Liver (tissue), 3 donors: ENCODE measurements around the gene PTP4A1.

ENCODE experiments used
- EGR1 ChIP-seq, 2 donors: IDR thresholded peaks; 2 replicates each; pipeline ENCODE4 v1.6.1; 2016 to 2018; ENCODE audit warnings: antibody characterized with exemption in 2 of 2, low read depth in 2 of 2
- FOXA1 ChIP-seq: IDR thresholded peaks from 2 replicates; pipeline ENCODE4 v1.6.1; 2016; ENCODE audit warnings: antibody characterized with exemption
- GABPA ChIP-seq, 2 donors: IDR thresholded peaks in 1 of 2; conservative IDR thresholded peaks in 1 of 2; 2 replicates each; pipeline ENCODE4 v1.6.1; 2016; ENCODE audit warnings: antibody characterized with exemption in 2 of 2, mild to moderate bottlenecking in 1 of 2, moderate library complexity in 1 of 2
- HNF4G ChIP-seq: IDR thresholded peaks from 2 replicates; pipeline ENCODE4 v1.6.1; 2016; ENCODE audit warnings: antibody characterized with exemption
- JUND ChIP-seq, 2 donors: IDR thresholded peaks; 2 replicates each; pipeline ENCODE4 v1.6.1; 2016; ENCODE audit warnings: antibody characterized with exemption in 2 of 2
- RAD21 ChIP-seq, 2 donors: IDR thresholded peaks; 2 replicates each; pipeline ENCODE4 v1.6.1; 2016; ENCODE audit warnings: antibody characterized with exemption in 2 of 2, mild to moderate bottlenecking in 2 of 2
- YY1 ChIP-seq: IDR thresholded peaks from 2 replicates; pipeline ENCODE4 v1.6.1; 2016; ENCODE audit warnings: antibody characterized with exemption, mild to moderate bottlenecking
- TF ChIP-seq, protein P1 (sequence below): fragments of 150-350 bp; IDR thresholded peaks from 2 replicates; pipeline ENCODE4 v1.5.1; 2017; ENCODE audit warnings: improper control_type of control experiment, low read depth, low read length; ENCODE audit not compliant: missing input control
- TF ChIP-seq, protein P2 (sequence below): IDR thresholded peaks from 2 replicates; pipeline ENCODE4 v1.6.1; 2016; ENCODE audit warnings: antibody characterized with exemption
- TF ChIP-seq, protein P3 (sequence below): IDR thresholded peaks from 2 replicates; pipeline ENCODE4 v1.6.1; 2016; ENCODE audit warnings: antibody characterized with exemption, mild to moderate bottlenecking
- TF ChIP-seq, protein P4 (sequence below): IDR thresholded peaks from 2 replicates; pipeline ENCODE4 v1.6.1; 2016; ENCODE audit warnings: antibody characterized with exemption
- TF ChIP-seq, protein P5 (sequence below): IDR thresholded peaks from 2 replicates; pipeline ENCODE4 v1.6.1; 2016; ENCODE audit warnings: antibody characterized with exemption
- donor health status: healthy.
- donor health status: healthy.

DNA sequence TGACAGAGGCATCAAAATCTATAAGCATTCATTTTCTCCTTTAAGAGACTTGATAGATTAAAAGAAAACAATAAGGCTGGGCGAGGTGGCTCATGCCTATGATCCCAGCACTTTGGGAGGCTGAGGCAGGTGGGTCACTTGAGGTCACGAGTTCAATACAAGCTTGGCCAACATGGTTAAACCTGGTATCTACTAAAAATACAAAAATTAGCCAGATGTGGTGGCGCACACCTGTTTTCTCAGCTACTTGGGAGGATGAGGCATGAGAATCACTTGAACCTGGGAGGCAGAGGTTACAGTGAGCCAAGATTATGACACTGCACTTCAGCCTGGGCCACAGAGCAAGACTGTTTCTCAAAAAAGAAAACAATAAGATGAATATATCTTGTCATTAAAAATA, 39.3 kb upstream of the PTP4A1 start:
- TF ChIP-seq, protein P1, sequence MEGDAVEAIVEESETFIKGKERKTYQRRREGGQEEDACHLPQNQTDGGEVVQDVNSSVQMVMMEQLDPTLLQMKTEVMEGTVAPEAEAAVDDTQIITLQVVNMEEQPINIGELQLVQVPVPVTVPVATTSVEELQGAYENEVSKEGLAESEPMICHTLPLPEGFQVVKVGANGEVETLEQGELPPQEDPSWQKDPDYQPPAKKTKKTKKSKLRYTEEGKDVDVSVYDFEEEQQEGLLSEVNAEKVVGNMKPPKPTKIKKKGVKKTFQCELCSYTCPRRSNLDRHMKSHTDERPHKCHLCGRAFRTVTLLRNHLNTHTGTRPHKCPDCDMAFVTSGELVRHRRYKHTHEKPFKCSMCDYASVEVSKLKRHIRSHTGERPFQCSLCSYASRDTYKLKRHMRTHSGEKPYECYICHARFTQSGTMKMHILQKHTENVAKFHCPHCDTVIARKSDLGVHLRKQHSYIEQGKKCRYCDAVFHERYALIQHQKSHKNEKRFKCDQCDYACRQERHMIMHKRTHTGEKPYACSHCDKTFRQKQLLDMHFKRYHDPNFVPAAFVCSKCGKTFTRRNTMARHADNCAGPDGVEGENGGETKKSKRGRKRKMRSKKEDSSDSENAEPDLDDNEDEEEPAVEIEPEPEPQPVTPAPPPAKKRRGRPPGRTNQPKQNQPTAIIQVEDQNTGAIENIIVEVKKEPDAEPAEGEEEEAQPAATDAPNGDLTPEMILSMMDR = no peak
- TF ChIP-seq, protein P2, sequence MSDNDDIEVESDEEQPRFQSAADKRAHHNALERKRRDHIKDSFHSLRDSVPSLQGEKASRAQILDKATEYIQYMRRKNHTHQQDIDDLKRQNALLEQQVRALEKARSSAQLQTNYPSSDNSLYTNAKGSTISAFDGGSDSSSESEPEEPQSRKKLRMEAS = no peak
- TF ChIP-seq RAD21 (IDR thresholded peaks at IDR 0.05) = no peak
- no peak for TF ChIP-seq GABPA (IDR thresholded peaks at IDR 0.05 in 1 of 2, conservative IDR thresholded peaks at IDR 0.05 in 1 of 2)
- no peak for TF ChIP-seq YY1
- TF ChIP-seq, protein P3, sequence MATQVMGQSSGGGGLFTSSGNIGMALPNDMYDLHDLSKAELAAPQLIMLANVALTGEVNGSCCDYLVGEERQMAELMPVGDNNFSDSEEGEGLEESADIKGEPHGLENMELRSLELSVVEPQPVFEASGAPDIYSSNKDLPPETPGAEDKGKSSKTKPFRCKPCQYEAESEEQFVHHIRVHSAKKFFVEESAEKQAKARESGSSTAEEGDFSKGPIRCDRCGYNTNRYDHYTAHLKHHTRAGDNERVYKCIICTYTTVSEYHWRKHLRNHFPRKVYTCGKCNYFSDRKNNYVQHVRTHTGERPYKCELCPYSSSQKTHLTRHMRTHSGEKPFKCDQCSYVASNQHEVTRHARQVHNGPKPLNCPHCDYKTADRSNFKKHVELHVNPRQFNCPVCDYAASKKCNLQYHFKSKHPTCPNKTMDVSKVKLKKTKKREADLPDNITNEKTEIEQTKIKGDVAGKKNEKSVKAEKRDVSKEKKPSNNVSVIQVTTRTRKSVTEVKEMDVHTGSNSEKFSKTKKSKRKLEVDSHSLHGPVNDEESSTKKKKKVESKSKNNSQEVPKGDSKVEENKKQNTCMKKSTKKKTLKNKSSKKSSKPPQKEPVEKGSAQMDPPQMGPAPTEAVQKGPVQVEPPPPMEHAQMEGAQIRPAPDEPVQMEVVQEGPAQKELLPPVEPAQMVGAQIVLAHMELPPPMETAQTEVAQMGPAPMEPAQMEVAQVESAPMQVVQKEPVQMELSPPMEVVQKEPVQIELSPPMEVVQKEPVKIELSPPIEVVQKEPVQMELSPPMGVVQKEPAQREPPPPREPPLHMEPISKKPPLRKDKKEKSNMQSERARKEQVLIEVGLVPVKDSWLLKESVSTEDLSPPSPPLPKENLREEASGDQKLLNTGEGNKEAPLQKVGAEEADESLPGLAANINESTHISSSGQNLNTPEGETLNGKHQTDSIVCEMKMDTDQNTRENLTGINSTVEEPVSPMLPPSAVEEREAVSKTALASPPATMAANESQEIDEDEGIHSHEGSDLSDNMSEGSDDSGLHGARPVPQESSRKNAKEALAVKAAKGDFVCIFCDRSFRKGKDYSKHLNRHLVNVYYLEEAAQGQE = no peak
- no peak for TF ChIP-seq HNF4G
- no peak for TF ChIP-seq EGR1 (IDR thresholded peaks at IDR 0.05; ENCODE audit: low read depth in 2 of 2)
- TF ChIP-seq, protein P4, sequence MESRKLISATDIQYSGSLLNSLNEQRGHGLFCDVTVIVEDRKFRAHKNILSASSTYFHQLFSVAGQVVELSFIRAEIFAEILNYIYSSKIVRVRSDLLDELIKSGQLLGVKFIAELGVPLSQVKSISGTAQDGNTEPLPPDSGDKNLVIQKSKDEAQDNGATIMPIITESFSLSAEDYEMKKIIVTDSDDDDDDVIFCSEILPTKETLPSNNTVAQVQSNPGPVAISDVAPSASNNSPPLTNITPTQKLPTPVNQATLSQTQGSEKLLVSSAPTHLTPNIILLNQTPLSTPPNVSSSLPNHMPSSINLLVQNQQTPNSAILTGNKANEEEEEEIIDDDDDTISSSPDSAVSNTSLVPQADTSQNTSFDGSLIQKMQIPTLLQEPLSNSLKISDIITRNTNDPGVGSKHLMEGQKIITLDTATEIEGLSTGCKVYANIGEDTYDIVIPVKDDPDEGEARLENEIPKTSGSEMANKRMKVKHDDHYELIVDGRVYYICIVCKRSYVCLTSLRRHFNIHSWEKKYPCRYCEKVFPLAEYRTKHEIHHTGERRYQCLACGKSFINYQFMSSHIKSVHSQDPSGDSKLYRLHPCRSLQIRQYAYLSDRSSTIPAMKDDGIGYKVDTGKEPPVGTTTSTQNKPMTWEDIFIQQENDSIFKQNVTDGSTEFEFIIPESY = no peak
- no peak for TF ChIP-seq FOXA1
- TF ChIP-seq, protein P5, sequence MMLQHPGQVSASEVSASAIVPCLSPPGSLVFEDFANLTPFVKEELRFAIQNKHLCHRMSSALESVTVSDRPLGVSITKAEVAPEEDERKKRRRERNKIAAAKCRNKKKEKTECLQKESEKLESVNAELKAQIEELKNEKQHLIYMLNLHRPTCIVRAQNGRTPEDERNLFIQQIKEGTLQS = no peak
- TF ChIP-seq JUND (IDR thresholded peaks at IDR 0.05) = no peak
